ENCODE data around the gene CNOT6L.

DNA sequence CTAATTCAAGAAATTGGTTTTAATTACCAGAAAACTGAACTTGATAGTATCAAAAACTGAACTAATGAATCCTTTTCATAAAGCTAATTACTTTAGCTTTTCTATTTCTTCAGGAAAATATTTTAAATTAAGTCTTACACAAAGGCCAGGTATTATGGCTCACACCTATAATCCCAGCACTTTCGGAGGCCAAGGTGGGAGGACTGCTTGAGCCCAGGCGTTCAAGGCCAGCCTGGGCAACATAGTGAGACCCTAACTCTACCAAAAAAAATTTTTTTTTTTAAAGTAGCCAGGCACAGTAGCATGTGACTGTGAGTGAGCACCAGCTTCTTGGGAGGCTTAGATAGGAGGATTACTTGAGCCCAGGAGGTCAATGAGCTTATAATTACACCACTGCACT, 19.1 kb downstream of the CNOT6L start:
- TF ChIP-seq, protein P1, sequence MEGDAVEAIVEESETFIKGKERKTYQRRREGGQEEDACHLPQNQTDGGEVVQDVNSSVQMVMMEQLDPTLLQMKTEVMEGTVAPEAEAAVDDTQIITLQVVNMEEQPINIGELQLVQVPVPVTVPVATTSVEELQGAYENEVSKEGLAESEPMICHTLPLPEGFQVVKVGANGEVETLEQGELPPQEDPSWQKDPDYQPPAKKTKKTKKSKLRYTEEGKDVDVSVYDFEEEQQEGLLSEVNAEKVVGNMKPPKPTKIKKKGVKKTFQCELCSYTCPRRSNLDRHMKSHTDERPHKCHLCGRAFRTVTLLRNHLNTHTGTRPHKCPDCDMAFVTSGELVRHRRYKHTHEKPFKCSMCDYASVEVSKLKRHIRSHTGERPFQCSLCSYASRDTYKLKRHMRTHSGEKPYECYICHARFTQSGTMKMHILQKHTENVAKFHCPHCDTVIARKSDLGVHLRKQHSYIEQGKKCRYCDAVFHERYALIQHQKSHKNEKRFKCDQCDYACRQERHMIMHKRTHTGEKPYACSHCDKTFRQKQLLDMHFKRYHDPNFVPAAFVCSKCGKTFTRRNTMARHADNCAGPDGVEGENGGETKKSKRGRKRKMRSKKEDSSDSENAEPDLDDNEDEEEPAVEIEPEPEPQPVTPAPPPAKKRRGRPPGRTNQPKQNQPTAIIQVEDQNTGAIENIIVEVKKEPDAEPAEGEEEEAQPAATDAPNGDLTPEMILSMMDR (IDR thresholded peaks at IDR 0.05): no peak
- no peak for TF ChIP-seq POLR2A (IDR thresholded peaks at IDR 0.05)
